ENCODE results near the gene LILRB4.

The LILRB4 gene

GRCh38 chr19:54644056-54644455 lies 18.7 kb upstream of the LILRB4 start:
- no peak for TF ChIP-seq CTCF (IDR thresholded peaks at IDR 0.05; ENCODE audit: borderline replicate concordance, control extremely low read depth, extremely low read depth, insufficient read depth, missing control alignments)
- DNase-seq (ENCODE audit: low spot score), result no peak
- in situ Hi-C loops (cut with MboI; ENCODE audit: low sequenced_read_pairs, unreplicated experiment), result no loop called here

- no peak for DNase-seq (ENCODE audit: low spot score)
These were observed 16.4 kb upstream of the LILRB4 start for GRCh38 chr19:54646331-54646841.

GRCh38 chr19:54648129-54648528 lies 14.7 kb upstream of the LILRB4 start:
- DNase-seq (ENCODE audit: low spot score), result no peak
- in situ Hi-C loops (cut with MboI; ENCODE audit: low sequenced_read_pairs, unreplicated experiment), result no loop called here
- TF ChIP-seq CTCF (IDR thresholded peaks at IDR 0.05; ENCODE audit: borderline replicate concordance, control extremely low read depth, extremely low read depth, insufficient read depth, missing control alignments), result no peak

More at GRCh38 chr19:54646331-54646841, 16.4 kb upstream of the LILRB4 start:
- TF ChIP-seq CTCF (IDR thresholded peaks at IDR 0.05; ENCODE audit: borderline replicate concordance, control extremely low read depth, extremely low read depth, insufficient read depth, missing control alignments), result no peak
- in situ Hi-C loops (cut with MboI; ENCODE audit: low sequenced_read_pairs, unreplicated experiment), result no loop called here

- in situ Hi-C loops (cut with MboI; ENCODE audit: low sequenced_read_pairs, unreplicated experiment), result loop anchor here (25.0 kb wide), 1 partner anchor 163 kb away; no protein-coding TSS in a partner anchor
- no peak for DNase-seq (ENCODE audit: low spot score)
- TF ChIP-seq CTCF (IDR thresholded peaks at IDR 0.05; ENCODE audit: borderline replicate concordance, control extremely low read depth, extremely low read depth, insufficient read depth, missing control alignments), result no peak
These were observed 12.6 kb upstream of the LILRB4 start for GRCh38 chr19:54650108-54650655.

GRCh38 chr19:54653181-54653809 lies 9.5 kb upstream of the LILRB4 start:
- in situ Hi-C loops (cut with MboI; ENCODE audit: low sequenced_read_pairs, unreplicated experiment), result loop anchor here (25.0 kb wide), 1 partner anchor 166 kb away; no protein-coding TSS in a partner anchor
- peak; percentile 65 for DNase-seq (ENCODE audit: low spot score)
- peak; percentile 45 for TF ChIP-seq CTCF (IDR thresholded peaks at IDR 0.05; ENCODE audit: borderline replicate concordance, control extremely low read depth, extremely low read depth, insufficient read depth, missing control alignments)

GRCh38 chr19:54654447-54655321 lies 8.1 kb upstream of the LILRB4 start:
- DNase-seq (ENCODE audit: low spot score), result peak; percentile 53
- in situ Hi-C loops (cut with MboI; ENCODE audit: low sequenced_read_pairs, unreplicated experiment), result loop anchor here (25.0 kb wide), 1 partner anchor 167 kb away; no protein-coding TSS in a partner anchor
- no peak for TF ChIP-seq CTCF (IDR thresholded peaks at IDR 0.05; ENCODE audit: borderline replicate concordance, control extremely low read depth, extremely low read depth, insufficient read depth, missing control alignments)

Measured in GM13976 (cell line).